D721Med (cell line): ENCODE measurements around the gene BCL7A.

ENCODE experiments used
- DNase-seq: peaks from one replicate; pipeline ENCODE4 v3.0.0; 2011; ENCODE audit warnings: low spot score; ENCODE audit not compliant: insufficient read length
- FAIRE-seq: peaks from 2 replicates; lab custom pipeline; 2011; peaks lifted over from hg19 to GRCh38; lab: Jason Lieb, UNC
- TF ChIP-seq, protein P1 (sequence below): IDR thresholded peaks from 2 replicates; pipeline ENCODE4 v1.5.1; 2012; ENCODE audit warnings: mild to moderate bottlenecking, control low read depth; ENCODE audit not compliant: insufficient read depth; ENCODE audit errors: missing control alignments

Gene BCL7A

DNA sequence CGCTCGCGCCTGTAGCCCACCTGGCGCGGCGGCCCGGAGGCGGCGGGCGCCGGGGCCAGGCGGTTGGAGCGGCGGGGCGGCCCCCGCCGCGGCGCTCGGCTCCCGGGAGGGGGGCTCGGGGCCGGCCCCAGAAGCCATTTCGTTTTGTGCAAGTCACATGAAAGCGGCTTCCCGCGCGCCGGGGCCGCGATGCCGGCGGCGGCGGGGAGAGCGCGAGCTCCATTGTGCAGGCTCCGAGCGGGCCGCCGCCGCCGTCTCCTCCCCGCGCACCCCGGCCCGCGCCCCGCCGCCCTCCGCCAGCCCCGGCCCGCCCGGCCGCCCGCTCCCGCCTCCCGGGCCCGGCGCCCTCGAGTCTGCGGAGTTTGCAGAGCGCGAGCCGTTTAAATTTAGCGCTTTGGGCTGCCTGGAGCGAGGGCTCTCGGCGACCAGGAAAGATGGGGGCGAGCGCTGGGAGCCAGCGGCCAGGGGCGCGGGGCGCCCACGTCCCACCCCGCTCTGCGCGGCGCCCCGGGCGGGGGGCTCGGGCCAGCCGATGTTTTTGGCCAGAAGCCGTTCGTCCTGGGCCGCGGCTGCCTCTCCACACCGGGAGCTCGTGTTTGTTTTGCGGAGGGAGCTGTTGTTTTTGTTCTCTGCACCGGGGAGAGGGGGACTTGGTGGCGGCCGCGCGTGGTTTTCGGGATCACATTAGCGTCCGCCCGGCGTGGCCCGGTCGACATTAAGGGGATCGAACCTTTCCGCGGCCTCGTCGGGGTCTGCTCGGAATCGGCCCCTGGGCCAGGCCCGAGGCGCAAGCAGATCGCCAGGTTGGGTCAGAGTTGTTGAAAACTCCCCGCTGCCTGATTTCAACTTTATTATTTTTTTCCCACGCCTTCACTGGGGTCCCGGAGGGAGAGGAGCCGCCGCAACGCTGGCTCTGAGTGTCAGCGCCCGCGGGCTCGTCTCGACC is 982 bp downstream of the BCL7A start:
- FAIRE-seq: no peak

DNA sequence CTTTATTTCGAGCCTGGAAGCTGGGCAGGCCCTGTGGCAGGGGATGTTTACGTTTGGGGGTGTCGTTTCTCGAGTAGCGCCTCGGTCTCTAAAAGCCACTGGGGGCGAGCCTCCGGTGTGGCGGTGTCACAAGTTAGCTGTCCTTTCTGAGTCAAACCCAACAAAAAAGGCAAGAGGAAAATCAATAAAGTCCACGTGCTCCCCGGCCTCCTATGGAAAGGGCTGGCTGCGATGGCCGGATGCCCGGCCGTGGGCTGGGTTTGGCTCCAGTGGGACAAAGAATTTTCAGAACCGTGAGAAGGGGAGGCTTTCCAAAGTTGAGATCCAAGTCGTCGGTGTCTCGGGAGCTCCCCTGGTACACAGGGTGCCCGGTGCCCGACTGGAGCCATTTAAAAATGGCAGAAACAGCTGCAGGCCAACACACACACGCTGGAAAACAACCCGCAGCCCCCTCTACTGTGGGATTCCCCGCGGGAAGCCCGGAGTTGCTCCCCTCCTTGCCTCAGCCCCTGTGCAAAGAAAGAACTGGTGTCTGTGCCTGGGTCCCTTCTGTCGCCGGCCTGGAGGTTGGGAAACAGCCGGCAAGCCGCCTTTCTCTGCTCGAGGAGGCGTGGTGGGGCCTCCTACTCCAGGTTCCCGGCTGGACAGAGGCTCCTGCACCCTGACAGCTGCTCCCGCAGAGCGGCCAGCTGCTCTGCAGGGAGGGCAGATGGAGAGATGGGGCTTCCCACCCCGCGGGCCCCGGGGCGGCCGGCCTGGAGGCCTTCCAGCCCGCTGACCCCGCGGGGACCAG is 1.9 kb downstream of the BCL7A start:
- peak; percentile 54 for DNase-seq
- TF ChIP-seq, protein P1, sequence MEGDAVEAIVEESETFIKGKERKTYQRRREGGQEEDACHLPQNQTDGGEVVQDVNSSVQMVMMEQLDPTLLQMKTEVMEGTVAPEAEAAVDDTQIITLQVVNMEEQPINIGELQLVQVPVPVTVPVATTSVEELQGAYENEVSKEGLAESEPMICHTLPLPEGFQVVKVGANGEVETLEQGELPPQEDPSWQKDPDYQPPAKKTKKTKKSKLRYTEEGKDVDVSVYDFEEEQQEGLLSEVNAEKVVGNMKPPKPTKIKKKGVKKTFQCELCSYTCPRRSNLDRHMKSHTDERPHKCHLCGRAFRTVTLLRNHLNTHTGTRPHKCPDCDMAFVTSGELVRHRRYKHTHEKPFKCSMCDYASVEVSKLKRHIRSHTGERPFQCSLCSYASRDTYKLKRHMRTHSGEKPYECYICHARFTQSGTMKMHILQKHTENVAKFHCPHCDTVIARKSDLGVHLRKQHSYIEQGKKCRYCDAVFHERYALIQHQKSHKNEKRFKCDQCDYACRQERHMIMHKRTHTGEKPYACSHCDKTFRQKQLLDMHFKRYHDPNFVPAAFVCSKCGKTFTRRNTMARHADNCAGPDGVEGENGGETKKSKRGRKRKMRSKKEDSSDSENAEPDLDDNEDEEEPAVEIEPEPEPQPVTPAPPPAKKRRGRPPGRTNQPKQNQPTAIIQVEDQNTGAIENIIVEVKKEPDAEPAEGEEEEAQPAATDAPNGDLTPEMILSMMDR: no peak
- FAIRE-seq: no peak

More for the DNA sequence above, 982 bp downstream of the BCL7A start:
- DNase-seq: no peak
- TF ChIP-seq, protein P1: no peak

DNA sequence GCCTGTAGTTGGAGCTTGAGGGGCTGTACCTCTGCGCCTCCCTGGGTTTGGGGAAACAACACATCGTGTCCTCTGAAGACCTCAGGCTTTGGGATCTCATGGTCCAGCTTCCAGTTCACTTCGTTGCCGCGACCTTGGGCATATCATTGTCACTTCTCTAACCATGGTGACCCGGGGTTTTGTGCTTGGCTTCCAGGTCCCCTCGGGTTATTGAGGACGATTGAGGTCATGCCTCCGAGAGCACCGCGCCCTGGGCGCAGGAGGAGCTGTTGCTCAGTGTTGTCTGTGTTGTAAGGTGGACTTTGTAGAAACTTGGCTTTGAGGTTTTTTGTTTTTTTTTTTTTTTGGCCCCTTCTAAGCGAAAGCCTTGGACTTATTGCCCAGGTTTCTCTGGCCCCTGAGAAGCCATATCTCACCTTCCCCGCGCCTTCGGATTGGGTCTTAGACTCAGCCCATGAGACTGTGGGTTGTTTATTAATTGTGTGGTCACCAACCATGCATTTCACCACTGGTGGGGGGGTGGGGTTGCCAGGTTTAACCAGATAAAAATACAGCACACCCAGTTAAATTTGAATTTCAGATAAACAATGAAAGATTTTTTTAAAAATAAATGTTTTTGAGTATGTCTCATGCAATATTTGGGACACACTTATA is 2.6 kb downstream of the BCL7A start:
- FAIRE-seq: no peak
- no peak for DNase-seq
- TF ChIP-seq, protein P1: no peak

DNA sequence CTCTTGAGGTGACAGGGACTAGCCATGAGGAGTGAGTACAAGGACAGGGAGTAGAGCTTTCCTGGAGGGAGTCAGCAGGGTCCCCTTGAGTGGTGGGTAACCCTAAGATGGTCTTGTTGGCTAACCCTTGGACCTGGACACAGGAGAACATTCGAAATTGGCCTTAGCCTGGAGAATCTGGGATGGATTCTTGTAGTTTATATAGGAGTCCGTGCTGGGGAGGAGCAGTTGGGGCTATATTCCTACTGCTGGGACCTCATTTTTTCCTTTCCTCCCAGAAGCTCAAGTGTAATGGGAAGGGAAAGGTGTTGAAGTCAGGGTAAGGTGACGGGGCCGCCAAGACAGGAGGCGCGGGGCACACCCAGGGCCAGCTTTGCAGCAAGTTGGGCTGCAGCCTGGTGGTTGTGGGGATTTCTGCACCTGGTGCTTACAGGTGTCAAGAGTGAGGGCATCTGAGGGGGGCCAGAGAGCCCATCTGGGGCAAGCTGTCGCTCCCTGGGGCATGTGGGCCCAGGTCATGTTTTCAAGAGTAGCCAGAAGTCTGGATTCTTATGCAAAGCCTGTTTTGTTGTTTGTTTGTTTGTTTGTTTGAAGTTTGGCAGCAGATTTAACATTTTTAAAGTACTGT is 5.1 kb downstream of the BCL7A start:
- FAIRE-seq: no peak
- TF ChIP-seq, protein P1: no peak
- DNase-seq: no peak

DNA sequence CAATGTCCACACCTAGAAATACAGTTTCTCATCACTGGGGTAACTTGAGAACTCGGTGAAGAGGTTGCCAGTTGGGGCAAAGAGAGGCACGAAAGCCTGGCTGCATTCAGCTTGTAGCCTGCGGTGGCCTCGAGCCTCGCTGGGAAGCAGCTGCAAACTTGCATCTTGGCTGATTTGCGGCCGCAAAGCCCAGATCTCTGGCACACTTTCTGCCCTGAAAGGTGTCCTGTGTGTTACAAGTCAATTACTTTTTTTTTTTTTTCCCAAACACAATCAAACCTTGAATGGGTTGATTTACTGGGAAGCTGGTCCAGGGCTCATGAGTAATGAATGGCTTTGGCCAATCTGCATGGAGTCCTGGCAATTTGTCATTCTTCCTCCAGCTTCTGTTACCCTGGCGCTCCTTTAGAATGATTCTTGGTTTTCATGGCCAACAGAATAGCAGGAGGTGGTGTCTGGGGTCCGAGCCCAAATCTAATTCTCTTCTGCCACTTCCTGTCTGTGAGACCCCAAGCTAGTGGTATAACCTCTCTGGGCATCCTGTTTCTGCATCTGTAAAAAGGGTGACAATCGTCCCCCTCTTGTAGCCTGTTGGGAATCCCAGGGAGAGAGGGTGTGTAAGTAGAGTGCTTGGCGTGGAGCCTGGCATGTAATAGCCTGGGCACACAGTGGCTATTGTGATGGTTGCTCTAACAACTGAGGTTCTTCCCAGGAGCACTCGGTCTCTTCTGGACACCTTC is 6.7 kb downstream of the BCL7A start:
- TF ChIP-seq, protein P1: no peak
- FAIRE-seq (no peak), DNase-seq (no peak)

DNA sequence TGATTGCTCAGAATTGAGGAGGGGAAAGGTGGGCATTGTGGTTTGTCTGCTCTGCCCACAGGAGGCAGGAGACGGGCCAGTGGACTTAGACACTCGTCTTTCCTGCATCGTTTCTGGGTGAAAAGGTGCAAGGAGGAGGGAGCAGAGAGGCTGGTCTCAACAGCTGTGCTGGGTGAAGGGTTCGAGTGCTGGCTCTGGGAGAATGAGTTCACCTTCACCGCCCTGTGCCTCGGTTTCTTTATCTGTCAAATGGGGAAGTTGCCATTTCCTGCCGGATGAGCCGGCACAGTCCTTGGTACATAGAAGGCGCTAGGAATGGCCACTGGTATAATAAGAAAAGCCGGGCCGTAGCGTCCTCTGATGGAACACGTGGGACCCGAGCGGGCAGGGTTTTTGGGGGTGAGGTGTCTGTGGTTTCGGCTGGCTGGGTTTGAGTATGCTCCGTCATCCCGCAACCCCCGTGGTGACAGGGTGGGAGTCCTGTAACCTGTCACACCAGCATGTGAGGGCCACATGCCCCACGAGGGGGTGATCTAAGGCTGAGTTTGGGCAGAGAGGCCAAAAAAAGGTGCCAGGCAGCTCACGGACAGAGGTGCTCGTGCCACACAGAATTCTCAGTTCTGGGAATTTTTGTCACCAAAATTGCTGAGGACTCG is 7.3 kb downstream of the BCL7A start:
- DNase-seq: no peak
- no peak for FAIRE-seq
- TF ChIP-seq, protein P1: no peak
